Right atrium auricular region (tissue), 2 donors: ENCODE data around the gene KRT86. TPM values are rescaled to one million over a fixed set of nuclear protein-coding genes. Genes with fewer than 3 reads are reported as not detected.

ENCODE experiments used
- DNase-seq: peaks from one replicate; pipeline ENCODE4 v3.0.0-alpha.2; 2019; ENCODE audit warnings: low spot score
- H3K27ac ChIP-seq, 2 donors: fragments of 200-600 bp; sonication (generic); 1 replicate in 1 of 2; 2 replicates in 1 of 2; pipeline ENCODE4 v1.5.1; 2016 to 2019
- H3K27me3 ChIP-seq, 2 donors: fragments of 200-600 bp; sonication (generic); one replicate each; pipeline versions ENCODE4 v1.5.1 to v1.6.0; 2017 to 2019
- H3K36me3 ChIP-seq: fragments of 200-600 bp; sonication (generic); one replicate; pipeline ENCODE4 v1.5.1; 2016
- H3K4me1 ChIP-seq, 2 donors: fragments of 200-600 bp; sonication (generic); one replicate each; pipeline versions ENCODE4 v1.5.1 to v1.6.0; 2017 to 2019
- H3K4me3 ChIP-seq, 2 donors: fragments of 200-600 bp; sonication (generic); 1 replicate in 1 of 2; 2 replicates in 1 of 2; pipeline ENCODE4 v1.5.1; 2017 to 2019; ENCODE audit warnings: mild to moderate bottlenecking in 1 of 2, moderate library complexity in 1 of 2
- H3K9me3 ChIP-seq, 2 donors: fragments of 200-600 bp; sonication (generic); one replicate each; pipeline ENCODE4 v1.5.1; 2019
- total RNA-seq, 2 donors: library from RNA; depleted of rRNA; stranded (reverse); fragments of >200 nt; gene quantifications; one replicate each; pipeline ENCODE4 v1.1.0, GENCODE V29; 2016
- TF ChIP-seq, protein P1 (sequence below), 2 donors: fragments of 200-600 bp; sonication (generic); IDR thresholded peaks; one replicate each; pipeline ENCODE4 v1.5.1; 2019; ENCODE audit warnings: antibody characterized with exemption in 2 of 2

KRT86 gene
- total RNA-seq: not detected

DNA sequence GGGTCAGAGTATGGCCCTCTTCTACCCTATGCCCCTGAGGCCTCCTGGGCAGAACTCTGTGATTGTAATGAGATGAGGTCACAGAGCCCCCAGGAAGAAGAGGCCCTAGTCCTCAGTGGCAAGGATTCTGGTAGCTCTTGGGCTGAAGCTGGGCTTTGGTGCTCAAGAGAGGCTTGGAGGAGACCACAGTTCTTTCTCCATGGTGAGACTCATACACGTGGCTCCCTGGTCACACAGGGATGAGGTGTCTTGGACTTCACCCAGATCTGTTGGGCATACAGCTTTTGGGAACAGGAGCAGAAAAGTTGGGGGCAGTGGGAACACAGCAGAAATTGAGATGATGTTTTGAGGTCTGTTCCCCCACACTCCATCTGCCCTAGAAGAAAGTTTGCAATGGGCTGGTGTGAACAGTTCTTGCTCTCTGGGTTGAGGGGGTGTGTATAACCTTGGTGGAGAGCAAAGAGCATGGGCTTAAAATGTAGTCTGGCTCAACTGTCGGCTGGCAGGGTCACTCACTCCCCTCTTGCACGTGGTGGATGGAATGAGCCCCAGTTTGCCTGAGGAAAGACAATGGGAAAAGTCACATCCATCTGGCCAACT is at the start of gene KRT86:
Gene KRT86 (plus strand): TSS at position 125 of the 600 bp plus-strand sequence. CDS start 27,272 bp downstream, outside the sequence.
- Histone ChIP-seq H3K27me3 (no peaks in the 10 kb centered on the region), H3K4me1 (peaks cover 0 to 8% of the 10 kb centered on the region in 2 donors), H3K36me3 (no peaks in the 10 kb centered on the region), H3K27ac (no peak within 1 kb of the TSS), H3K9me3 (no peaks in the 10 kb centered on the region), H3K4me3 (no peak within 1 kb of the TSS)
- DNase-seq: no peak
- TF ChIP-seq, protein P1, sequence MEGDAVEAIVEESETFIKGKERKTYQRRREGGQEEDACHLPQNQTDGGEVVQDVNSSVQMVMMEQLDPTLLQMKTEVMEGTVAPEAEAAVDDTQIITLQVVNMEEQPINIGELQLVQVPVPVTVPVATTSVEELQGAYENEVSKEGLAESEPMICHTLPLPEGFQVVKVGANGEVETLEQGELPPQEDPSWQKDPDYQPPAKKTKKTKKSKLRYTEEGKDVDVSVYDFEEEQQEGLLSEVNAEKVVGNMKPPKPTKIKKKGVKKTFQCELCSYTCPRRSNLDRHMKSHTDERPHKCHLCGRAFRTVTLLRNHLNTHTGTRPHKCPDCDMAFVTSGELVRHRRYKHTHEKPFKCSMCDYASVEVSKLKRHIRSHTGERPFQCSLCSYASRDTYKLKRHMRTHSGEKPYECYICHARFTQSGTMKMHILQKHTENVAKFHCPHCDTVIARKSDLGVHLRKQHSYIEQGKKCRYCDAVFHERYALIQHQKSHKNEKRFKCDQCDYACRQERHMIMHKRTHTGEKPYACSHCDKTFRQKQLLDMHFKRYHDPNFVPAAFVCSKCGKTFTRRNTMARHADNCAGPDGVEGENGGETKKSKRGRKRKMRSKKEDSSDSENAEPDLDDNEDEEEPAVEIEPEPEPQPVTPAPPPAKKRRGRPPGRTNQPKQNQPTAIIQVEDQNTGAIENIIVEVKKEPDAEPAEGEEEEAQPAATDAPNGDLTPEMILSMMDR (IDR thresholded peaks at IDR 0.05): no peak

DNA sequence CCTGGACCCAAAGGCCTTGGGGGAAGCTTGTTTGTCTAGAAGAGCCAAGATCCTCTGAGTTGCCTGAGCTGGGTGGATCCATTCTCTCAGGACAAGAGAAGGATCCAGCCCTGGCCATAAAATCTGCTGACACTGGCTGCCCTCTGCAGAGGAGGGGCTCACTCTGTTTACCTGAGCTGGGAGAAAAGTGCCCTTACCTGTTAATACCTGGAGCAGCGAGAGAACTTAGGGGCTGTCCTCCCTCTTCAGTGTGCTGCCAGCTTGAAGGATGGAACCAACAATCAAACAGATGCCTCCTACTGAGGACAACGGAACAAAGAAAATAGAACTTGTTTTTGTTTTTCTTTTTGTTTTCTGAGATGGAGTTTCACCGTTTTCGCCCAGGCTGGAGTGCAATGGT is 48.7 kb upstream of the KRT86 start:
- no peak overlapping the region for H3K4me3 ChIP-seq
- H3K27ac ChIP-seq: no peak overlapping the region
- peaks cover 0 to 4% of the 10 kb centered on the region in 2 donors for H3K4me1 ChIP-seq
- H3K9me3 ChIP-seq: no peaks in the 10 kb centered on the region
- TF ChIP-seq, protein P1 (IDR thresholded peaks at IDR 0.05): no peak
- no peak for DNase-seq
- no peaks in the 10 kb centered on the region for H3K36me3 ChIP-seq
- no peaks in the 10 kb centered on the region for H3K27me3 ChIP-seq

DNA sequence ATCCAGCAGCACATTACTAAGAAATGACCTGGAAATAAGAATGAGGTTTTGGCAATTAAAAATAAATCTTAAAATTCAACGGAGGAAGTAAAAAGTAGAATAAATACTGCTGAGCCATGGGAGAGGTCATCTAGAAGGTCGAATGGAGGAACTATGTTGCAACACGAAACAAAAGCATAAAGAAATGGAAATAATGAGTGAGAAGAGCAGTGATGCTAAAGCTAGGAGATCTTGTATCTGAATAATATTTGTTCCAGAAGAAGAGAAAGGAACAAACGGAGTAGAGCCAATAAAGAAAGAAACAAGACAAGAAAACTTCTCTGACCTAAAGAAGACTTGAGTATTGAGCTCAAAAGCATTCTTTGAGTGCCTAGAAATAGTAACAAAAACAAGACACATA is 48.0 kb upstream of the KRT86 start:
- no peaks in the 10 kb centered on the region for H3K9me3 ChIP-seq
- no peak overlapping the region for H3K27ac ChIP-seq
- H3K4me1 ChIP-seq: peaks cover 0 to 11% of the 10 kb centered on the region in 2 donors
- TF ChIP-seq, protein P1 (IDR thresholded peaks at IDR 0.05): no peak
- H3K27me3 ChIP-seq: no peaks in the 10 kb centered on the region
- no peak overlapping the region for H3K4me3 ChIP-seq
- DNase-seq: no peak
- no peaks in the 10 kb centered on the region for H3K36me3 ChIP-seq

DNA sequence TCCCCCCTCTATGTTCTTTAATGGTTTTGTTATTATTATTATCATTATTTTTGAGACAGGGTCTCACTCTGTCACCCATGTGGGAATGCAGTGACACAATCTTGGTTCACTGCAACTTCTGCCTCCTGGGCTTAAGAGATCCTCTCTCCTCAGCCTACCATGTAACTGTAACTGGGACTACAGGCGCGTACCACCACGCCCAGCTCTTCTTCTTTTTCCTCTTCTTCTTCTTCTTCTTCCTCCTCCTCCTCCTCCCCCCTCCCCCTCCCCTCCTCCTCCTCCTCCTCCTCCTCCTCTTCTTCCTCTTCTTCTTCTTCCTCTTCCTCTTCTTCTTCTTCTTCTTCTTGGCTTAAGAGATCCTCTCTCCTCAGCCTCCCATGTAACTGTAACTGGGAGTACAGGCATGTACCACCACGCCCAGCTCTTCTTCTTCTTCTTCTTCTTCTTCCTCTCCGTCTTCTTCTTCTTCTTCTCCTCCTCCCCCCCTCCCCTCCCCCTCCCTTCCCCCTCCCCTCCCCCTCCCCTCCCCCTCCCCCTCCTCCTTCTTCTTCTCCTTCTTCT is 46.8 kb upstream of the KRT86 start:
- Histone ChIP-seq H3K27me3 (peaks cover 0 to under 1% of the 10 kb centered on the region in 2 donors), H3K36me3 (no peaks in the 10 kb centered on the region), H3K4me1 (peaks cover 0 to 17% of the 10 kb centered on the region in 2 donors), H3K9me3 (no peaks in the 10 kb centered on the region), H3K4me3 (no peak overlapping the region), H3K27ac (no peak overlapping the region)
- DNase-seq: no peak
- TF ChIP-seq, protein P1 (IDR thresholded peaks at IDR 0.05): no peak

DNA sequence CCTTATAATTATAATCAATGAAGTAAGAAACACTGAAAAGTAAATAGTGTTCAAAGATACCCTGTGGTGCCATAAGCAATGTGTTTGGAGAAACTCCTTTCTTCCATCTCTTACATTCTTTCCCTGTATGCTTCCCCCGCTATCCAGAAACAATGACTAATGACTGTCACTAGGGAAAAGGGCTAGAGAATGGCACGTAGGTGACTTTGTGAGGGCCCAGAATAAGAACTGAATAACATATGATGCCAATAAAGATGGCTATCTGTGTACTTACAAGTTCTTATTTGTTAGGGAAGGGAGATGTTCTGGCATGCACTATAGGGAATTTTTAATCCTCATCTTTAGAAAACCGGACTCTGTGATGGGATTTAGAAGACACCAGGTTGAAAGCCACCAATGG is 46.1 kb upstream of the KRT86 start:
- no peaks in the 10 kb centered on the region for H3K36me3 ChIP-seq
- TF ChIP-seq, protein P1 (IDR thresholded peaks at IDR 0.05): no peak
- no peak for DNase-seq
- H3K27ac ChIP-seq: no peak overlapping the region
- peaks cover 0 to 8% of the 10 kb centered on the region in 2 donors for H3K27me3 ChIP-seq
- H3K4me1 ChIP-seq: peaks cover 0 to 24% of the 10 kb centered on the region in 2 donors
- H3K4me3 ChIP-seq: no peak overlapping the region
- H3K9me3 ChIP-seq: no peaks in the 10 kb centered on the region
